Esophagus squamous epithelium (tissue), 4 donors: ENCODE results near the gene CHD6.

Source experiments
- CTCF ChIP-seq, 6 experiments: fragments of 450-650 bp in 4 of 6; fragments of 200-600 bp in 2 of 6; sonication (generic) in 2 of 6; IDR thresholded peaks; one replicate each; pipeline ENCODE4 v1.5.1; 2016 to 2019; ENCODE audit warnings: antibody characterized with exemption in 6 of 6, mild to moderate bottlenecking in 4 of 6, moderate library complexity in 4 of 6
- POLR2A ChIP-seq, 4 donors: fragments of 450-650 bp; IDR thresholded peaks; one replicate each; pipeline ENCODE4 v1.6.1; 2017; ENCODE audit warnings: antibody characterized with exemption in 4 of 4, mild to moderate bottlenecking in 4 of 4, moderate library complexity in 3 of 4

GRCh38 chr20:41426086-41426830, 191.9 kb downstream of the CHD6 start:
- TF ChIP-seq CTCF (IDR thresholded peaks at IDR 0.05): no peak
- TF ChIP-seq POLR2A (IDR thresholded peaks at IDR 0.05): no peak
